ENCODE data around the gene VASH2.
"Not testable (repeated sequence)": the region's sequence is repeated elsewhere in the genome, so short reads cannot be mapped to it uniquely, and the experiment has no call there.

Gene VASH2

DNA sequence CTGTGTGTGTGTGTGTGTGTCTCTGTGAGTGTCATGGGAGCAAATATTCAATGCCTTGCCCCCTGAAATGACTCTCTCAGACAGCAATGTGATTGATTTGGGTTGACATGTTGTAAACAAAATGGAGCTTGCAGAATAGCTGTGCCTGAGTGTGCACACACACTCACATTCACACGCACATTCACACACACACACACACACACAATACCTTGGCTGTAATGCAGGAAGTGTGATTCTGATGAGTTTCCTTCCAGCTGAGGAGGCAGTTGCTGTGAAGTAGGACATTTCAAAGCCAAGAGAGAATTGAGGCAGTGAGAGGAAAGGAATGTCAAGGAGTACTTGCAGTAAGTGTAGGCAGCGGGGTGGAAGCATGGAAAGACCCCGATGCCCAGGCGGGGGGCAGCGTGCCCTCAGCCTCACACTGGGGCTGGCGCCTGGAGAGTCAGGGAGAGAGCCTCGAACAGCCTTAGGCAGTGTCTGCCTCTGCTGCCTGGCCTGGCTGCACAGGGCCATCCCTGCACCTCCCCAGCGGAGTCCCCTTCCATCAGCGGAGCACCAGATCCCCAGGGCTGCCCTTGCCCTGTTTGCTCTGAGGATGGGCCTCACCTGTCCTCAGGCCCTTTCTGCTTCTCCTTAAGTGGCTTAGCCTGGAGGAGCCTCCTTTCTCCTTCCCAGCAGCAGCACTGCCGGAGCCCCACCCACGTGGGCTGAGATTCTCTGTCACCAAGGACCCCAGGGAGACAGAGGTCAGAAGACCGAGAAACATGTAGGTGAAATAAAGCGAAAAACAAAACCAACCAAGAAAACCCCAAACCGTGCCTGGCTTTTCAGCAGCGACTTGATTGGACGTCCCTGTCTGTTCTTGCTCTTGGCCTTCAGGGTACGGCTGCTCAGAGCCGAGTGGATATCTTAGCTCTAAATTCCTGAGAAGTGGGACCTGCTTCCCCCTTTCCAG, 9.2 kb downstream of the VASH2 start:
- Histone ChIP-seq H3K4me3 (no peak overlapping the region), H3K27ac (no peak overlapping the region)
- DNase-seq (ENCODE audit: low spot score), result no peak
- TF ChIP-seq, protein P1, sequence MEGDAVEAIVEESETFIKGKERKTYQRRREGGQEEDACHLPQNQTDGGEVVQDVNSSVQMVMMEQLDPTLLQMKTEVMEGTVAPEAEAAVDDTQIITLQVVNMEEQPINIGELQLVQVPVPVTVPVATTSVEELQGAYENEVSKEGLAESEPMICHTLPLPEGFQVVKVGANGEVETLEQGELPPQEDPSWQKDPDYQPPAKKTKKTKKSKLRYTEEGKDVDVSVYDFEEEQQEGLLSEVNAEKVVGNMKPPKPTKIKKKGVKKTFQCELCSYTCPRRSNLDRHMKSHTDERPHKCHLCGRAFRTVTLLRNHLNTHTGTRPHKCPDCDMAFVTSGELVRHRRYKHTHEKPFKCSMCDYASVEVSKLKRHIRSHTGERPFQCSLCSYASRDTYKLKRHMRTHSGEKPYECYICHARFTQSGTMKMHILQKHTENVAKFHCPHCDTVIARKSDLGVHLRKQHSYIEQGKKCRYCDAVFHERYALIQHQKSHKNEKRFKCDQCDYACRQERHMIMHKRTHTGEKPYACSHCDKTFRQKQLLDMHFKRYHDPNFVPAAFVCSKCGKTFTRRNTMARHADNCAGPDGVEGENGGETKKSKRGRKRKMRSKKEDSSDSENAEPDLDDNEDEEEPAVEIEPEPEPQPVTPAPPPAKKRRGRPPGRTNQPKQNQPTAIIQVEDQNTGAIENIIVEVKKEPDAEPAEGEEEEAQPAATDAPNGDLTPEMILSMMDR (IDR thresholded peaks at IDR 0.05), result no peak

DNA sequence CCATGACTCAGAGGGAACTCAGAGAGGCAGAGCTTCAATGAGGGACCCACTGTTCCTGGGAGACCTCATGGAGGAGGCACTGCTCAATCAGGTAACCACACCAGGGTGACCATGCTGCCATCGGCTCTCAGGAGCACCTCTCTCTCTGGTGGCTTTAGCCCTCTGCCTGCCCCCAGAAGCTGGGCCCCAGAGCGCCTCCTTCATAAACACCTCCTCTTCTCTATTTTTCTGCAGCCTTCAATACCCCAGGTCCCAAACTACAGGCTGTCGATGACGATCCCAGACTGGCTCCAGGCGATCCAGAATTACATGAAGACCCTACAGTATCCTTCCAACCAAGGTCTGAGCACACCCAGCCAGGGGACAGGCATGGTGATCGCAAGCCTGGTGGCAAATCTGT, 10.6 kb downstream of the VASH2 start:
- no peak for DNase-seq (ENCODE audit: low spot score)
- TF ChIP-seq, protein P1 (IDR thresholded peaks at IDR 0.05), result no peak
- Histone ChIP-seq H3K27ac (no peak overlapping the region), H3K4me3 (no peak overlapping the region)

DNA sequence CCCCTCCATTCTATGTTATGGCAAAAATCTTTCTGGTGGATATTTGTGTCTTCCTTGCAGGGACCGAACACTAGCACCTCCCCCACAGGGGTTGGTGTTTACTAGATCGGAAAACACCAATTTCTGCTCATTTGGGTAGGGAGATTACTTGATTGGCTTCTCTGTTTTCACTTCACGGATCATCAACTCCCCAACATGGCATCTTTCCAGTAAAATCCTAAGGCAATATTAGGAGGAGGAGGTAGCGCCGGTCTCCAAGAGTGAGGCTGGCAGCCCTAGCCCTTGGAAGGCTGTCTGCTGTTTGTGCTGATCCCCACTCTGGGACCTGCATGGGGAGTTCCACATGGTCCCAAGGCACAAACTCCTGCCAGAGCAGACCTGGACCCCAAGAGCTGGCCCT, 12.2 kb downstream of the VASH2 start:
- no peak for DNase-seq (ENCODE audit: low spot score)

GRCh38 chr1:212964102-212964501, 13.8 kb downstream of the VASH2 start:
- TF ChIP-seq, protein P1 (IDR thresholded peaks at IDR 0.05), result no peak
- DNase-seq (ENCODE audit: low spot score), result peak; percentile 50
- H3K4me3 ChIP-seq, result no peak overlapping the region
- no peak overlapping the region for H3K27ac ChIP-seq

More for the DNA sequence above, 12.2 kb downstream of the VASH2 start:
- Histone ChIP-seq H3K4me3 (no peak overlapping the region), H3K27ac (no peak overlapping the region)
- TF ChIP-seq, protein P1 (IDR thresholded peaks at IDR 0.05), result no peak

DNA sequence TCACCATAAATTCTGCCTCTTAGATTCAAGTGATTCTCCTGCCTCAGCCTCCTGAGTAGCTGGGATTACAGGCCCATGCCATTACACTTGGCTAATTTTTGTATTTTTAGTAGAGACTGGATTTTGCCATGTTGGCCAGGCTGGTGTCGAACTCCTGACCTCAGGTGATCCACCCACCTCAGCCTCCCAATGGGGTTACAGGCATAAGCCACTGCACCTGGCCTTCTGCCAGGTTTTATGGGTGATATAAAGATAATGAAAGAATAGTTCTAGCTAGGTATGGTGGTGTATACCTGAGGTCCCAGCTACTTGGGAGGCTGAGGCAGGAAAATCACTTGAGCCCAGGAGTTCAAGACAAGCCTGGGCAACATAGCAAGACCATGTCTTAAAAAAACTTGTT, 14.7 kb downstream of the VASH2 start:
- not testable (repeated sequence) for H3K27ac ChIP-seq; DNase-seq (ENCODE audit: low spot score); H3K4me3 ChIP-seq

GRCh38 chr1:212966616-212967015, 16.3 kb downstream of the VASH2 start:
- Histone ChIP-seq H3K4me3 (no peak overlapping the region), H3K27ac (no peak overlapping the region)
- TF ChIP-seq, protein P1 (IDR thresholded peaks at IDR 0.05), result no peak
- DNase-seq (ENCODE audit: low spot score), result peak; percentile 31

GRCh38 chr1:212967801-212968200, 17.5 kb downstream of the VASH2 start:
- TF ChIP-seq, protein P1 (IDR thresholded peaks at IDR 0.05), result no peak
- H3K4me3 ChIP-seq, result no peak overlapping the region

More at GRCh38 chr1:212967801-212968200, 17.5 kb downstream of the VASH2 start:
- DNase-seq (ENCODE audit: low spot score), result peak; percentile 21
- H3K27ac ChIP-seq, result no peak overlapping the region

Measured in coronary artery (tissue), 2 donors.